MG63 (cell line): ENCODE results near the gene BRSK1. TPM values are rescaled to one million over a fixed set of nuclear protein-coding genes. Genes with fewer than 3 reads are reported as not detected.

Source experiments
- DNase-seq: peaks from one replicate; pipeline ENCODE4 v3.0.0-alpha.2; 2020
- H3K27me3 ChIP-seq: fragments of 250-450 bp; sonication (Bioruptor Pico); 2 replicates; pipeline ENCODE4 v1.5.1; 2020; ENCODE audit warnings: mild to moderate bottlenecking, moderate library complexity
- H3K36me3 ChIP-seq: fragments of 250-450 bp; sonication (Bioruptor Pico); 2 replicates; pipeline ENCODE4 v1.5.1; 2020; ENCODE audit warnings: mild to moderate bottlenecking, moderate library complexity
- H3K4me3 ChIP-seq: fragments of 250-450 bp; sonication (Bioruptor Pico); 2 replicates; pipeline ENCODE4 v1.5.1; 2020; ENCODE audit warnings: mild to moderate bottlenecking, moderate library complexity
- H3K9me3 ChIP-seq: fragments of 250-450 bp; sonication (Bioruptor Pico); 2 replicates; pipeline ENCODE4 v1.5.1; 2020; ENCODE audit warnings: mild to moderate bottlenecking, moderate library complexity
- total RNA-seq: library from RNA; depleted of rRNA; stranded (reverse); fragments of >200 nt; shearing (Covaris generic); gene quantifications from 2 replicates; pipeline ENCODE4 v1.2.3, GENCODE V29; 2014; ENCODE audit warnings: low replicate concordance

The BRSK1 gene
- total RNA-seq, 1 experiment from 2014 or later = 0.89 TPM

DNA sequence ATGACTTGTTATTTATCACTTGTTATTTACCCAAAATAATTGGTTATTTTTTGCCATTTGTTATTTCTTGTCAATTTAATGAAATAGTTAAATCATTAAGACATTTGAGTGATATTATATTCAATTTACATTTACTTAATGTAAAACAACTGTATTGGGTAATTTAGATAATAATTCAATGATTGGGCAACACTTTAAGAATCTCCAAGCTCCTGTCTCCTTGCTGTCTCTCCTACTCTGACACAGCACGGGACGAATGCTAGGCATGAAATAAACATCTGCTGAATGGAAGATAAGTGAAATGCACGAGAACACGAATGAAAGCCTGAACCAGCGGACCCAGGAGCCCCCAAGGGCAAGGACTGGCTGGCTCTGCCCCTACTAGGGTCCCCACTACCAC lies 19.3 kb upstream of the BRSK1 start:
- Histone ChIP-seq H3K4me3 (no peak overlapping the region), H3K9me3 (peaks cover 7% of the 10 kb centered on the region), H3K36me3 (peaks cover 21% of the 10 kb centered on the region), H3K27me3 (no peaks in the 10 kb centered on the region)
- DNase-seq = no peak

DNA sequence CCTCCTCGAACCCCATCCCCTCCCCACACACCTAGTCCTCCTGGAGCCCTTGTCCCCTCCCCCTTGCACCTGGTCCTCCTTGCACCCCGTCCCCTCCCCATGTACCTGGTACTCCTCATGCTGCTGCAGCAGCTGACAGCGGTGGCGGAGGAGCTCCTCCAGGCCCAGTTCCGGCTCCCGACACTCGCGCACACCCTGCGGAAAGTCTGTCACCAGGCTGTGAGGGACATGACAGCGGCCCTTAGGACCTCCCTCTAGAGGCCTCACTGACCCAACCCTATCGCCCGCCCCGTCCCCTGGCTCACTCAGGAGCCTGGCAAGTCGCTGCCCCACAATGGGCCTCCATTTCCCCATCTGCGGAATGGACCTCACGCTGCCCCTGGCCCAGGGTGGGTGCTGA lies 18.6 kb upstream of the BRSK1 start:
- H3K36me3 ChIP-seq = peaks cover 21% of the 10 kb centered on the region
- peaks cover 7% of the 10 kb centered on the region for H3K9me3 ChIP-seq
- H3K27me3 ChIP-seq = no peaks in the 10 kb centered on the region
- DNase-seq = no peak
- no peak overlapping the region for H3K4me3 ChIP-seq

GRCh38 chr19:55265723-55266386 lies 17.9 kb upstream of the BRSK1 start:
- peaks cover 7% of the 10 kb centered on the region for H3K9me3 ChIP-seq
- no peak overlapping the region for H3K4me3 ChIP-seq
- H3K36me3 ChIP-seq = peaks cover 21% of the 10 kb centered on the region
- DNase-seq = no peak
- no peaks in the 10 kb centered on the region for H3K27me3 ChIP-seq

- Histone ChIP-seq H3K9me3 (peaks cover 7% of the 10 kb centered on the region), H3K27me3 (no peaks in the 10 kb centered on the region), H3K4me3 (no peak overlapping the region), H3K36me3 (peaks cover 21% of the 10 kb centered on the region)
- DNase-seq = no peak
Observed at GRCh38 chr19:55266404-55266803, 17.4 kb upstream of the BRSK1 start.

GRCh38 chr19:55266840-55267239 lies 17.0 kb upstream of the BRSK1 start:
- Histone ChIP-seq H3K4me3 (no peak overlapping the region), H3K9me3 (peaks cover 7% of the 10 kb centered on the region), H3K36me3 (peaks cover 24% of the 10 kb centered on the region), H3K27me3 (no peaks in the 10 kb centered on the region)
- no peak for DNase-seq

- no peaks in the 10 kb centered on the region for H3K27me3 ChIP-seq
- no peak overlapping the region for H3K4me3 ChIP-seq
- H3K9me3 ChIP-seq = peaks cover 7% of the 10 kb centered on the region
- peaks cover 25% of the 10 kb centered on the region for H3K36me3 ChIP-seq
- DNase-seq = no peak
Observed at GRCh38 chr19:55269299-55269698, 14.5 kb upstream of the BRSK1 start.

DNA sequence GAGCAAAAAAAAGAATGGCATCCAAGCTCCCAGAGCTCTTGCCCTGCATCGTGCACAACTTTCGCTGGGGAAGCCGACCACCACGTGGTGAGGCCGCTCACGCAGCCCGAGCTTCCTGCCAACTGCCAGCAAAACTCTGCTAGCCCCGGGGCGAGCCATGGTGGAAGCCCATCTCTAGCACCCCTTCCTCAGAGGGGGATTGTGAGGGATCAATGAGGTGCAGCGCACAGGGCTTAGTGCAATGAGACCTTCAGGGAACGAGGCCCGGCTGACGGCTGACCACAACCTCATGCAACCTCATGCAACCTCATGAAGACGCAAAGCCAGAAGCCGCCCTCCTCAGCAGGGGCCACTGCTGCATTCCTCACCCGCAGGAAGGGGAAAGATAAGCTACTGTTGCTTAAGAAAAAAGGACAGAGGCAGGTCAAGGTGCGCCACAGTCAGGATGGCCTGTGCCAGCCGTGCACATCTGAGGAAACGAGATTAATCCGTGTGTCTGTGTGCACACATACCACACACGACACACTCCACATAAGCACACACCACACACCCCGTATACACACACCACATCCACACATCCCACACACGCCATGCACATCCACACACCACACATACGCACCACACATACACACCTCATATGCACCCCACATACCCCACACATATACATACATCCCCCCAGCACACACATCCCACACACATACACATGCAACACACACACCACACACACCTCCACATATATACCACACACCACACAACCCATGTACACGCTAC lies 13.4 kb upstream of the BRSK1 start:
- no peak for DNase-seq
- Histone ChIP-seq H3K36me3 (peaks cover 25% of the 10 kb centered on the region), H3K27me3 (no peaks in the 10 kb centered on the region)

GRCh38 chr19:55272142-55272541 lies 11.7 kb upstream of the BRSK1 start:
- Histone ChIP-seq H3K36me3 (peaks cover 27% of the 10 kb centered on the region), H3K27me3 (no peaks in the 10 kb centered on the region), H3K4me3 (no peak overlapping the region), H3K9me3 (no peaks in the 10 kb centered on the region)
- DNase-seq = no peak

More for the DNA sequence above, 13.4 kb upstream of the BRSK1 start:
- H3K9me3 ChIP-seq = peaks cover 7% of the 10 kb centered on the region
- H3K4me3 ChIP-seq = no peak overlapping the region

DNA sequence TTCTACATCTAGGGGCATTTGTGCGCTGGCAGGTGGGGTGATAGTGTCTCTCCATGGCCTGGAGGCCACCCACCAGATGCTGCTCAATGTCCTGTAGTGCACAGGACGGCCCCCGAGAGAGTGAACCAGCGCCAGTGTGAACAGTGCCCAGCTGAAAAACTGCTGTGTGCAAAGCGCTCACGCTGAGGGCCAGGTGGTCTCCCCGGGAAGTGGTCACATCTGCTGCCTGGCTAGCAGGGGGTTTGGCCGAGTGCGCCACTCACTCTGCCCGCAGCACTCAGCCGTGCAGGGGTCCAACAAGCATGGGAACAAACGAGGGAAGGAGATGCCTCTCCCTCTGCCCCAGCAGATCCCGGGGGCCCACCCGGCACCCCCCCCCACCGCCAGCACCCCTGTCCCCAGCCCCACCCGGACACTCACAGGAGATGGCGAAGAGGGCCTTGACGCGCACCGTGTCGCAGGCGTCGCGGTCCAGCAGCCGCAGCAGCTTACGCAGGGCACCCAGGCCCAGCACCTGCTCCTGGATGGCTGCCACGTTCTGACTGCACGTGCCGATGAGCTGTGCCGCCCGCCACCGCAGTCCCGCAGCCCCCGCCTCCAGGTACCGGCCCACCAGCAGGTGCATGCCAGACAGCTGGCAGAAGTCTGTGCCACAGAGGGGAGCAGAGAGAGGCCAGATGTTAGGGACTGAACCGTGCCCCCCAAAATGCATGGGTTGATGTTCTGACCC lies 9.7 kb upstream of the BRSK1 start:
- Histone ChIP-seq H3K9me3 (no peaks in the 10 kb centered on the region), H3K4me3 (no peak overlapping the region), H3K36me3 (peaks cover 26% of the 10 kb centered on the region), H3K27me3 (no peaks in the 10 kb centered on the region)
- no peak for DNase-seq

GRCh38 chr19:55275851-55276719 lies 7.7 kb upstream of the BRSK1 start:
- H3K36me3 ChIP-seq = peaks cover 26% of the 10 kb centered on the region
- no peaks in the 10 kb centered on the region for H3K27me3 ChIP-seq
- no peak overlapping the region for H3K4me3 ChIP-seq
- no peaks in the 10 kb centered on the region for H3K9me3 ChIP-seq
- no peak for DNase-seq

GRCh38 chr19:55276720-55277430 lies 6.9 kb upstream of the BRSK1 start:
- DNase-seq = no peak
- Histone ChIP-seq H3K9me3 (no peaks in the 10 kb centered on the region), H3K27me3 (no peaks in the 10 kb centered on the region), H3K4me3 (no peak overlapping the region), H3K36me3 (peaks cover 22% of the 10 kb centered on the region)

DNA sequence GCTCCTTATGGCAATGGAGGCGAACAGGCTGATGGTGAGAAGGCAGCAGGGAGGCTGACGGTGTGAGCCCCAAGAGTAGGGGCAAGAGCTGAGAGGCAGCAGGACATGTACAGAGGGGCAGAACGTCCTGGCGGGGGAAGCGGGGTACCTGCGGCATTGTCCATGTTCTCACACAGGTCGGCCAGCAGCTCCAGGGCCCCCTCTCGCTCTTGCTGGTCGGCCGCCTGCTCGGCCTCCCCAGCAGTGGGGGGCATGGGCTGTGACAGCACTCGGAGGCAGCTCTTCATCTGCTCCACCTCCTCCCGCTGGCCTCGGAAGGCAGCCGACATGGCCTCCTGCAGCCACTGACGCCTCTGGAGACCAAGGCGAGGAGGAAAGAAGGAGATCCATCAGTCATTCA lies 6.3 kb upstream of the BRSK1 start:
- Histone ChIP-seq H3K9me3 (no peaks in the 10 kb centered on the region), H3K27me3 (no peaks in the 10 kb centered on the region), H3K36me3 (peaks cover 22% of the 10 kb centered on the region), H3K4me3 (no peak overlapping the region)
- no peak for DNase-seq

GRCh38 chr19:55278391-55279135 lies 5.2 kb upstream of the BRSK1 start:
- Histone ChIP-seq H3K36me3 (peaks cover 21% of the 10 kb centered on the region), H3K9me3 (no peaks in the 10 kb centered on the region), H3K4me3 (peak overlapping the region; percentile 94), H3K27me3 (no peaks in the 10 kb centered on the region)
- DNase-seq = no peak

GRCh38 chr19:55279340-55279739 lies 4.5 kb upstream of the BRSK1 start:
- DNase-seq = no peak
- peaks cover 17% of the 10 kb centered on the region for H3K36me3 ChIP-seq
- H3K27me3 ChIP-seq = no peaks in the 10 kb centered on the region
- peak overlapping the region; percentile 94 for H3K4me3 ChIP-seq
- H3K9me3 ChIP-seq = no peaks in the 10 kb centered on the region

GRCh38 chr19:55279770-55280643 lies 3.8 kb upstream of the BRSK1 start, which contains the start of gene HSPBP1:
Gene HSPBP1, minus strand, starts transcription at chr19:55280110. Its CDS starts 502 bp downstream, at chr19:55279608.
- H3K9me3 ChIP-seq = no peaks in the 10 kb centered on the region
- peak; percentile 94 for DNase-seq
- H3K27me3 ChIP-seq = no peaks in the 10 kb centered on the region
- H3K36me3 ChIP-seq = peaks cover 17% of the 10 kb centered on the region
- H3K4me3 ChIP-seq = peak within 1 kb of the TSS; percentile 94
